GM06990 (cell line): ENCODE measurements around the gene TMEM135.

Experiments used
- DNase-seq: peaks from one replicate; pipeline ENCODE4 v3.0.0-alpha.2; 2011; ENCODE audit not compliant: insufficient read length; ENCODE audit errors: extremely low read depth
- H3K27me3 ChIP-seq: replicated peaks from 2 replicates; pipeline ENCODE4 v1.6.0; 2011; ENCODE audit warnings: low read length; ENCODE audit not compliant: control insufficient read depth, insufficient read depth
- H3K36me3 ChIP-seq: 2 replicates; pipeline ENCODE4 v1.5.1; 2011; ENCODE audit warnings: low read length; ENCODE audit not compliant: control insufficient read depth, insufficient read depth
- H3K4me3 ChIP-seq: replicated peaks from 2 replicates; pipeline ENCODE4 v1.5.1; 2011; ENCODE audit warnings: low read depth, mild to moderate bottlenecking, control low read depth, low read length
- TF ChIP-seq, protein P1 (sequence below): IDR thresholded peaks from 2 replicates; pipeline ENCODE4 v1.5.1; 2011; ENCODE audit warnings: low read length, control low read depth, mild to moderate bottlenecking, inconsistent platforms; ENCODE audit not compliant: insufficient read depth, poor library complexity, severe bottlenecking

Gene TMEM135

DNA sequence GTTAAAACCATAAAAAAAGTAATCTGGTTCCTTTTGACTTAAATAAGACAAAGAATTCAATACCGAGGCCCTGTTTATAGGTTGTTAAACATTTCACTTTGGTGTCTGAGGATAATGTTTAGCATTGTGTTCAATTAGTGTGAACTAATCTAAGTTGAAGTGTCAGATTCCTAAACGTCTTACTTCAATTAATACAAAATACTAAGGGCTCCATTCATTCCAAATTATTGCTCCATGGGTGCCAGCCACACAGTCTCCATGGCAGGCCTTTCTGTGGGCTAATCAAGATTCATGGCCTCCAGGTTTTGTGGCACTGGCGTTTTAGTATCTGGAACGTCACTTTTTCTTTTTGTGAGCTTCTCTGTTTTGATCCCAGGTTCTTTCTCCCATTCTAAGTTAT is 89.4 kb downstream of the TMEM135 start:
- TF ChIP-seq, protein P1, sequence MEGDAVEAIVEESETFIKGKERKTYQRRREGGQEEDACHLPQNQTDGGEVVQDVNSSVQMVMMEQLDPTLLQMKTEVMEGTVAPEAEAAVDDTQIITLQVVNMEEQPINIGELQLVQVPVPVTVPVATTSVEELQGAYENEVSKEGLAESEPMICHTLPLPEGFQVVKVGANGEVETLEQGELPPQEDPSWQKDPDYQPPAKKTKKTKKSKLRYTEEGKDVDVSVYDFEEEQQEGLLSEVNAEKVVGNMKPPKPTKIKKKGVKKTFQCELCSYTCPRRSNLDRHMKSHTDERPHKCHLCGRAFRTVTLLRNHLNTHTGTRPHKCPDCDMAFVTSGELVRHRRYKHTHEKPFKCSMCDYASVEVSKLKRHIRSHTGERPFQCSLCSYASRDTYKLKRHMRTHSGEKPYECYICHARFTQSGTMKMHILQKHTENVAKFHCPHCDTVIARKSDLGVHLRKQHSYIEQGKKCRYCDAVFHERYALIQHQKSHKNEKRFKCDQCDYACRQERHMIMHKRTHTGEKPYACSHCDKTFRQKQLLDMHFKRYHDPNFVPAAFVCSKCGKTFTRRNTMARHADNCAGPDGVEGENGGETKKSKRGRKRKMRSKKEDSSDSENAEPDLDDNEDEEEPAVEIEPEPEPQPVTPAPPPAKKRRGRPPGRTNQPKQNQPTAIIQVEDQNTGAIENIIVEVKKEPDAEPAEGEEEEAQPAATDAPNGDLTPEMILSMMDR: no peak
- no peak for DNase-seq

DNA sequence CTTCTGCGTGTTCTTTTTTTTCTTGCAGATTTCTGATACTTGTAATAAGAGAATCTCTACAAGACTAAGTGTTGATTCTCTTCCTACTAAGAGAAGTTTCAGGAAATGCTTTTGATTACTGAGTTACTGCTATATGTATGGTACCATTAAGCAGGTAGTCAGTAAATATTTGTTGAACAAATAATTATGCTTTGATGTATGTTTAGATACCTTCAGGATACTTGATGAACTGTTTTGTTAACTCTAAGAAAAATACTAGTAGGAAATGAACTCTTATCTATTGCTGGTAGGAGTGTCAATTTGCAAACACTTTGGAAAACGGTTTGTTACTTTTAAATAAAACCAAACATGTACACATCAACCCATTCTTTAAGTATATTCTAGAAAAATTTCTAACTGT is 90.6 kb downstream of the TMEM135 start:
- no peaks in the 10 kb centered on the region for H3K27me3 ChIP-seq
- H3K36me3 ChIP-seq: no peaks in the 10 kb centered on the region
- TF ChIP-seq, protein P1: no peak
- no peak for DNase-seq
- no peak overlapping the region for H3K4me3 ChIP-seq

More for the DNA sequence above, 89.4 kb downstream of the TMEM135 start:
- no peaks in the 10 kb centered on the region for H3K36me3 ChIP-seq
- no peaks in the 10 kb centered on the region for H3K27me3 ChIP-seq
- H3K4me3 ChIP-seq: no peak overlapping the region

DNA sequence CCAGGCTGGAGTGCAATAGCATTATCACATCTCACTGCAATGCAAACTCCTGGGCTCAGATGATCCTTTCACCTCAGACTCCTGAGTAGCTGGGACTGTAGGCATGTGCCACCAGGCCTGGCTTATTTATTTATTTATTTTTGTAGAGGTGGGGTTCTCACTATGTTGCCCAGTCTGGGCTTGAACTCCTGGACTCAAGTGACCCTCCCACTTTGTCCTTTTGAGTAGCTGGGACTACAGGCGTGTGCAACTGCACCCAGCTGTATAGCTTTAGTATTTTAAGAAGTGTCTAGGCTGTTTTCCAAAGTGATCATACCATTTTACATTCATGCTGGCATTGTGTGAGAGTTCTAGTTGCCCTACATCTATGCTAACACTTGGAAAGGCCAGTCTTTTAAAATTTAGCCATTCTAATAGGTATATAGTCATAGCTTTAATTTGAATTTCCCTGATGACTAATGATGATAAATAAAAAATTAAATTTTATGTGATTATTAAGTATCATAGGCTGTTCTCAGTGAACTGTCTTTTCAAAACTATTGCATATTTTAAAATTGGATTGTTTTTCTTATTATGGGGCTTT is 96.9 kb downstream of the TMEM135 start:
- no peaks in the 10 kb centered on the region for H3K36me3 ChIP-seq
- no peak for DNase-seq
- TF ChIP-seq, protein P1: no peak

DNA sequence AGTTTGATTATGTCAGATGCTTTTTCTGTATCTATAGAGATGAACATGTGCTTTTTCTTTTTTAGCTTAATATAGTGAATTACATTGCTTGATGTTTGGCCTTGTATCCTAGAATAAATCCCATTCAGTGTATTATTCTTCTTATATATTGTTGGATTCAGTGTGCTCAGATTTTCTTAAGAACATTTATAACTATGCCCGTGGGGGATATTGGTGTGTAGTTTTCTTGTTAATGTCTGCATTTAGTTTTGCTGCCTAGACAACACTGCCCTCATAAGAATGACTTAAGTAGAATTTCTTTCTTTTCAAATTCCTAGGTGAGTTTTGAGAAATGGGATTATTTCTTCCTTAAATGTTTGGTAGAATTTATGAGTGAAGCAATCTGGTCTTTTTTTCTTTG is 98.5 kb downstream of the TMEM135 start:
- Histone ChIP-seq H3K36me3 (no peaks in the 10 kb centered on the region), H3K4me3 (no peak overlapping the region), H3K27me3 (no peaks in the 10 kb centered on the region)
- TF ChIP-seq, protein P1: no peak
- DNase-seq: no peak

More for the DNA sequence above, 96.9 kb downstream of the TMEM135 start:
- Histone ChIP-seq H3K27me3 (no peaks in the 10 kb centered on the region), H3K4me3 (no peak overlapping the region)

DNA sequence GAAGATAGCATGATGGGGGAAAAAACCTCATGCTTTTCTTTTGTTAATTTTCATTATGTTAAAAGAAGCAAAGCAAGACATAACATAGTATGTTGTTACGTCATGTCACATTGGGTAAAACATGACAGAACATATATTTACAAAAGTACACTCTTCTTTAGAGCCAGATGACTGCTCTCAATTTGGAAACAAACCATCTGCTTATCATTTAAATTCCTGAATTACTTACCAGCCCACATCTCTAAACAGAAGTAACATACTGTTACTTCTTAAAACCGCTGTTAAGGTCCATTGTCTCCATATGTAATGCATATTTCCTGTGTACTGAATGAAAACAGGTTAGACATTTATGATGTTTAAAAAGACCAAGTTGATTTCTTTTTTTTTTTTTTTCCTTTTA is 100.0 kb downstream of the TMEM135 start:
- no peak for DNase-seq
- Histone ChIP-seq H3K36me3 (no peaks in the 10 kb centered on the region), H3K4me3 (no peak overlapping the region), H3K27me3 (no peaks in the 10 kb centered on the region)
- TF ChIP-seq, protein P1: no peak

DNA sequence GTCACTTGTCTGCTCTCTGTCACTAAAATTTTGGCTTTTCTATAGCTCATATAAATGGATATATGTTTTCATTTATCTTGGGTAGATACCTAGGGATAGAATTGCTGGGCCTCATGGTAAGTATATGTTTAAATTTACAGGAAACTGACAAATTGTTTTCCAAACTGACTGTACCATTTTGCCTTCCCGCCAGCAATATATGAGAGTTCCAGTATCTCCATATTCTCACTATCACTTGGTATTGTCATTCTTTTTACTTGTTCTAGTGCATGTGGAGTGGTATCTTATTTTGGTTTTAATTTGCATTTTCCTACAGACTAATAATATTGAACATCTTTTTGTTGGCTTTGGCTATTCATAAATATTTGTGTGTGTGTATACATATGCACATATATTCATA is 101.7 kb downstream of the TMEM135 start:
- Histone ChIP-seq H3K36me3 (no peaks in the 10 kb centered on the region), H3K4me3 (no peak overlapping the region), H3K27me3 (no peaks in the 10 kb centered on the region)
- TF ChIP-seq, protein P1: no peak
- no peak for DNase-seq
